ENCODE data around the gene CLIC4.

GRCh38 chr1:24775916-24776315, 30.7 kb downstream of the CLIC4 start:
- TF ChIP-seq, protein P1, sequence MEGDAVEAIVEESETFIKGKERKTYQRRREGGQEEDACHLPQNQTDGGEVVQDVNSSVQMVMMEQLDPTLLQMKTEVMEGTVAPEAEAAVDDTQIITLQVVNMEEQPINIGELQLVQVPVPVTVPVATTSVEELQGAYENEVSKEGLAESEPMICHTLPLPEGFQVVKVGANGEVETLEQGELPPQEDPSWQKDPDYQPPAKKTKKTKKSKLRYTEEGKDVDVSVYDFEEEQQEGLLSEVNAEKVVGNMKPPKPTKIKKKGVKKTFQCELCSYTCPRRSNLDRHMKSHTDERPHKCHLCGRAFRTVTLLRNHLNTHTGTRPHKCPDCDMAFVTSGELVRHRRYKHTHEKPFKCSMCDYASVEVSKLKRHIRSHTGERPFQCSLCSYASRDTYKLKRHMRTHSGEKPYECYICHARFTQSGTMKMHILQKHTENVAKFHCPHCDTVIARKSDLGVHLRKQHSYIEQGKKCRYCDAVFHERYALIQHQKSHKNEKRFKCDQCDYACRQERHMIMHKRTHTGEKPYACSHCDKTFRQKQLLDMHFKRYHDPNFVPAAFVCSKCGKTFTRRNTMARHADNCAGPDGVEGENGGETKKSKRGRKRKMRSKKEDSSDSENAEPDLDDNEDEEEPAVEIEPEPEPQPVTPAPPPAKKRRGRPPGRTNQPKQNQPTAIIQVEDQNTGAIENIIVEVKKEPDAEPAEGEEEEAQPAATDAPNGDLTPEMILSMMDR (IDR thresholded peaks at IDR 0.05): no peak
- TF ChIP-seq POLR2A (IDR thresholded peaks at IDR 0.05) (no peak), POLR2AphosphoS5 (IDR thresholded peaks at IDR 0.05) (no peak)

All from breast epithelium (tissue), 3 donors.